ENCODE results near the gene CLDN6. TPM values are rescaled to one million over a fixed set of nuclear protein-coding genes. Genes with fewer than 3 reads are reported as not detected.

Gene CLDN6
- total and polyA plus RNA-seq, 2 of the 13 experiments (the other 11 are each of a cell fraction or from before 2014, with no cell fraction given) = 5.9 to 7.6 TPM

DNA sequence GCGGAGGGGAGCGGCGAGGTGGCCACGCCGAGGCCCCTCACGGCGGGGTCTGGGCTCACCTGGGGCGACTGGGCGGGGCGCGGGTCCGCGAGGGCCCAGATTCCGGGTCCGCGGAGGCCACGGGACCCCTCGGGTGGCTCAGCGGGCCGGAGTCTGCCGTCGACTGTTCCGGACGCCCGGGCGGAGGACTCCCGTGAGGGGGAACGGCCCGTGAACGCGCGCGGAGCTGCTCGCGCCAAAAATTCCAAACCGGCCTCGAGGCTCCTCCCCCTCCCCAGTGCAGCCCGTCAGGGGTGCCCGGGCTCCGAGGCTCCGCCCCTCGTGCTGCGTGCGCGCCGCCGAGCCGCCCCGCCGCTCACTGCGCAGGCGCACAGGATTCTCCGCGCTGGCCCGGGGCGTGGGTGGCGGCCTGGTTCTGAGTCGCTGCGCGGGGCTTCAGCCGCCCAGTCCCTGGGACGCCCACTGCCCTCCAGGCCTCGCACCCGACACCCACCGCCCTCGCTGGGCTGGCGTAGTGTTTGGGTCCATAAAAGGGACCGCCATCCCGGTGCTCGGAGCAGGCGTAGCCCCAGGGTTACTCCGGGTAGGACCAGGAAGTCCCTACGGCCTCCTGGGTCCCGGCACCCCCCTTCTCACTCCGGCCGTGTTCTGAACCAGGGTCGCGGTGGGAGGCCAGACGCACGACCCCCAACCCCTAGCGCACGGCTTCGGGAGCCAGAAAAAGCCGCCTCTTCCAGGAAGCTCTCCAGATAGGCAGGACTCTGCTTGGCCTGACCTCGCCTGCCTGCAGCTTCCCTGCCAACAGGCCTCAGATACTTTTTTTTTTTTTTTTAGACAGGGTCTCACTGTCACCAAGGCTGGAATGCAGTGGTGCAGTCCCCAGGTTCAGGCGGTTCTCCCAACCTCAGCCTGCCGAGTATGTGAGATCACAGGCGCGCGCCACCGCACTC lies 37.5 kb downstream of the CLDN6 start, which contains the start of gene PKMYT1 (continued):
- 0 out of 2 replicates have a peak, but pooled peaks have one; percentile 81 for TF ChIP-seq ZNF782 (CRISPR knock-in tag; IDR thresholded peaks at IDR 0.05; ENCODE audit: borderline replicate concordance)
- TF ChIP-seq, protein P1, sequence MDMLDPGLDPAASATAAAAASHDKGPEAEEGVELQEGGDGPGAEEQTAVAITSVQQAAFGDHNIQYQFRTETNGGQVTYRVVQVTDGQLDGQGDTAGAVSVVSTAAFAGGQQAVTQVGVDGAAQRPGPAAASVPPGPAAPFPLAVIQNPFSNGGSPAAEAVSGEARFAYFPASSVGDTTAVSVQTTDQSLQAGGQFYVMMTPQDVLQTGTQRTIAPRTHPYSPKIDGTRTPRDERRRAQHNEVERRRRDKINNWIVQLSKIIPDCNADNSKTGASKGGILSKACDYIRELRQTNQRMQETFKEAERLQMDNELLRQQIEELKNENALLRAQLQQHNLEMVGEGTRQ (IDR thresholded peaks at IDR 0.05; ENCODE audit: low read depth, low read length) = no peak
- TF ChIP-seq, protein P1 (CRISPR knock-in tag; IDR thresholded peaks at IDR 0.05; ENCODE audit: borderline replicate concordance) = no peak
- no peak for TF ChIP-seq SUZ12 (IDR thresholded peaks at IDR 0.05; ENCODE audit: low read depth, low read length)
- peak; percentile 27; the same call in 1 of the 2 replicates for TF ChIP-seq ARID2 (CRISPR knock-in tag; IDR thresholded peaks at IDR 0.05; ENCODE audit: borderline replicate concordance)
- TF ChIP-seq, protein P2, sequence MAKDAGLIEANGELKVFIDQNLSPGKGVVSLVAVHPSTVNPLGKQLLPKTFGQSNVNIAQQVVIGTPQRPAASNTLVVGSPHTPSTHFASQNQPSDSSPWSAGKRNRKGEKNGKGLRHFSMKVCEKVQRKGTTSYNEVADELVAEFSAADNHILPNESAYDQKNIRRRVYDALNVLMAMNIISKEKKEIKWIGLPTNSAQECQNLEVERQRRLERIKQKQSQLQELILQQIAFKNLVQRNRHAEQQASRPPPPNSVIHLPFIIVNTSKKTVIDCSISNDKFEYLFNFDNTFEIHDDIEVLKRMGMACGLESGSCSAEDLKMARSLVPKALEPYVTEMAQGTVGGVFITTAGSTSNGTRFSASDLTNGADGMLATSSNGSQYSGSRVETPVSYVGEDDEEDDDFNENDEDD (CRISPR knock-in tag; IDR thresholded peaks at IDR 0.05; ENCODE audit: borderline replicate concordance) = peak; percentile 86; the same call in 1 of the 2 replicates
- no peak for TF ChIP-seq PHB2 (IDR thresholded peaks at IDR 0.05; ENCODE audit: partially characterized antibody)
- TF ChIP-seq KLF16 (CRISPR knock-in tag; IDR thresholded peaks at IDR 0.05) = peak in 1 of 2 experiments; percentile 10; a peak in 1 of 4 replicates
- no peak for TF ChIP-seq ZFP37 (CRISPR knock-in tag; IDR thresholded peaks at IDR 0.05; ENCODE audit: borderline replicate concordance)
- TF ChIP-seq, protein P3, sequence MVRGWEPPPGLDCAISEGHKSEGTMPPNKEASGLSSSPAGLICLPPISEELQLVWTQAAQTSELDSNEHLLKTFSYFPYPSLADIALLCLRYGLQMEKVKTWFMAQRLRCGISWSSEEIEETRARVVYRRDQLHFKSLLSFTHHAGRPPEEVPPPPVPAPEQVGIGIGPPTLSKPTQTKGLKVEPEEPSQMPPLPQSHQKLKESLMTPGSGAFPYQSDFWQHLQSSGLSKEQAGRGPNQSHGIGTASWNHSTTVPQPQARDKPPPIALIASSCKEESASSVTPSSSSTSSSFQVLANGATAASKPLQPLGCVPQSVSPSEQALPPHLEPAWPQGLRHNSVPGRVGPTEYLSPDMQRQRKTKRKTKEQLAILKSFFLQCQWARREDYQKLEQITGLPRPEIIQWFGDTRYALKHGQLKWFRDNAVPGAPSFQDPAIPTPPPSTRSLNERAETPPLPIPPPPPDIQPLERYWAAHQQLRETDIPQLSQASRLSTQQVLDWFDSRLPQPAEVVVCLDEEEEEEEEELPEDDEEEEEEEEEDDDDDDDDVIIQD (CRISPR knock-in tag; IDR thresholded peaks at IDR 0.05; ENCODE audit: low read depth) = no peak
- TF ChIP-seq REL (CRISPR knock-in tag; conservative IDR thresholded peaks at IDR 0.05) = 0 out of 2 replicates have a peak, but pooled peaks have one; percentile 48
- TF ChIP-seq, protein P4, sequence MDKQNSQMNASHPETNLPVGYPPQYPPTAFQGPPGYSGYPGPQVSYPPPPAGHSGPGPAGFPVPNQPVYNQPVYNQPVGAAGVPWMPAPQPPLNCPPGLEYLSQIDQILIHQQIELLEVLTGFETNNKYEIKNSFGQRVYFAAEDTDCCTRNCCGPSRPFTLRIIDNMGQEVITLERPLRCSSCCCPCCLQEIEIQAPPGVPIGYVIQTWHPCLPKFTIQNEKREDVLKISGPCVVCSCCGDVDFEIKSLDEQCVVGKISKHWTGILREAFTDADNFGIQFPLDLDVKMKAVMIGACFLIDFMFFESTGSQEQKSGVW (CRISPR knock-in tag; IDR thresholded peaks at IDR 0.05; ENCODE audit: borderline replicate concordance) = no peak
- TF ChIP-seq EZH2 (conservative IDR thresholded peaks at IDR 0.05; ENCODE audit: low read depth, low read length) = no peak
- no peak; the same call in 1 of the 2 replicates for TF ChIP-seq ZNF746 (CRISPR knock-in tag; IDR thresholded peaks at IDR 0.05)
- no peak for TF ChIP-seq SYNCRIP (IDR thresholded peaks at IDR 0.05; ENCODE audit: insufficient read depth, low read depth, low read length)
- no peak for TF ChIP-seq SP140L (CRISPR knock-in tag; IDR thresholded peaks at IDR 0.05; ENCODE audit: borderline replicate concordance)
- TF ChIP-seq ZNF343 (CRISPR knock-in tag; IDR thresholded peaks at IDR 0.05) = peak; percentile 85
- TF ChIP-seq, protein P5, sequence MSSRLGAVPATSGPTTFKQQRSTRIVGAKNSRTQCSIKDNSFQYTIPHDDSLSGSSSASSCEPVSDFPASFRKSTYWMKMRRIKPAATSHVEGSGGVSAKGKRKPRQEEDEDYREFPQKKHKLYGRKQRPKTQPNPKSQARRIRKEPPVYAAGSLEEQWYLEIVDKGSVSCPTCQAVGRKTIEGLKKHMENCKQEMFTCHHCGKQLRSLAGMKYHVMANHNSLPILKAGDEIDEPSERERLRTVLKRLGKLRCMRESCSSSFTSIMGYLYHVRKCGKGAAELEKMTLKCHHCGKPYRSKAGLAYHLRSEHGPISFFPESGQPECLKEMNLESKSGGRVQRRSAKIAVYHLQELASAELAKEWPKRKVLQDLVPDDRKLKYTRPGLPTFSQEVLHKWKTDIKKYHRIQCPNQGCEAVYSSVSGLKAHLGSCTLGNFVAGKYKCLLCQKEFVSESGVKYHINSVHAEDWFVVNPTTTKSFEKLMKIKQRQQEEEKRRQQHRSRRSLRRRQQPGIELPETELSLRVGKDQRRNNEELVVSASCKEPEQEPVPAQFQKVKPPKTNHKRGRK (CRISPR knock-in tag; IDR thresholded peaks at IDR 0.05) = no peak
- TF ChIP-seq, protein P6, sequence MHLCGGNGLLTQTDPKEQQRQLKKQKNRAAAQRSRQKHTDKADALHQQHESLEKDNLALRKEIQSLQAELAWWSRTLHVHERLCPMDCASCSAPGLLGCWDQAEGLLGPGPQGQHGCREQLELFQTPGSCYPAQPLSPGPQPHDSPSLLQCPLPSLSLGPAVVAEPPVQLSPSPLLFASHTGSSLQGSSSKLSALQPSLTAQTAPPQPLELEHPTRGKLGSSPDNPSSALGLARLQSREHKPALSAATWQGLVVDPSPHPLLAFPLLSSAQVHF (CRISPR knock-in tag; IDR thresholded peaks at IDR 0.05) = no peak
- TF ChIP-seq ZBTB38 (CRISPR knock-in tag; IDR thresholded peaks at IDR 0.05) = peak; percentile 55; the same call in 1 of the 2 replicates
